Inflammatory macrophage treated with lipopolysaccharide for 1 hour (primary cell): ENCODE measurements around the gene STAT1.
"Not testable (repeated sequence)": the region's sequence is repeated elsewhere in the genome, so short reads cannot be mapped to it uniquely, and the experiment has no call there.

Experiments used
- DNase-seq, 2 donors: peaks; one replicate each; pipeline ENCODE4 v3.0.0-alpha.2; 2020 to 2022

Gene STAT1

GRCh38 chr2:191006297-191006696 lies 7.7 kb downstream of the STAT1 start:
- DNase-seq, result no peak

- no peak for DNase-seq
These were observed 10.3 kb downstream of the STAT1 start for GRCh38 chr2:191003405-191004309.

DNA sequence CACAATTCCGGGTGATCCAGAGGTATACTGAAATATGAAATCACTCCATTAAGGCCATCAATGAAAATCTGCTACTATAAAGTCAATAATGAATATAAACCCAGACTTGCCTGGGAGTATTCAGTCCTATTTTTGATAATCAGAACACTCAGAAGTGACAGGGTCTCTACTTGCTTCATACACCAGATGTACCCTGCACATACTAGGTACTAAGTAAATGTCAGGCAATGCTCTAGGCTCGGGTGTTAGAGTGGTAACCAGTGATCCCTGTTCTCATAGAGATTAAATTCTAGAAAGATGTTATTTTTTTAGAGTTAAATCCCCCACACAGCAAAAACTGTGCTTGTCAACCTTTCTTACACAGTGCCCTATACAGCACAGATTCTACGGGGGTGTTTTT lies 12.3 kb downstream of the STAT1 start:
- no peak for DNase-seq

DNA sequence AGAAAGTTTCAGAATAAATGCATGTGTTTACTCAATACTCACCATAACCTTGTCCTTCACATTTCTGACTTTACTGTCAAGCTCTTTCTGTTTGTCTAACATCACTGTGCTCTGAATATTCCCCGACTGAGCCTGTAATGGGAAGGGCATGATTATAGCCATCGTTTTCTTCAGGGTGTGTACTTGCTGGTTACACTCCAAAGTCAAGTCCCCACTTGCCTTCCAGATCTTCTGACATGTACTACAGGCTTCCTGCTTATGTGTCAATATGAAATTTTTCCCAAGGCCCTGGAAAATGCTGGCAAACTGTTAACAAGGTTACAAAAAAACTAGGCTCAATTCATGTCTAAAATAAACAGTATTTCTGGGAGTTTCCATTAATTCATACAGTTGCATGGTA lies 12.9 kb downstream of the STAT1 start:
- DNase-seq, result no peak

GRCh38 chr2:190999949-191000665 lies 13.9 kb downstream of the STAT1 start:
- DNase-seq, result no peak

- no peak for DNase-seq
These were observed 14.9 kb downstream of the STAT1 start for GRCh38 chr2:190999058-190999457.

DNA sequence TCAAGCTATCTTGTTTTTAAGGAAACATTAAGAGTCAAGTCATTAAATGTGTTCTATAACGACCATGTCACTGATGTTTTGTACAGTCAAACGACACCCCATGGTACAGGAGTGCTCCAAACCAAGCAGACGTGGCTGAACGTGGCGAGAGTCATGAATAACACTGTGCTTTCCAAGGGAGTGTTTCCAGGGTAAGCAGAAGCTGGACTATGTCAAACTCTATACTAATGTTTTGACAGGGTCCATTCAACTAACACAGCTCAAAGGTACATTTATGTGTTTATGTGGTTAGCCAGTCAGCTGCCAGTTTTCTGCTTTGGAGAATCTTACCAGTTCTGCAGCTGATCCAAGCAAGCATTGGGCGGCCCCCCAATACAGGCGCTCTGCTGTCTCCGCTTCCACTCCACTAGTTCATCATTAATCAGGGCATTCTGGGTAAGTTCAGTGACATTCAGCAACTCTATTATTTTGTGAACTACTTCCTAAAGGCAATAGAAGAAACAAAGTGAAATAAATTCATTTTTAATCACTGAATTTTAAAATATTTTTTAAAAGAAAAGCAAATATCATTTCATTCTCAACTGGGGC lies 16.4 kb downstream of the STAT1 start:
- DNase-seq, result no peak

DNA sequence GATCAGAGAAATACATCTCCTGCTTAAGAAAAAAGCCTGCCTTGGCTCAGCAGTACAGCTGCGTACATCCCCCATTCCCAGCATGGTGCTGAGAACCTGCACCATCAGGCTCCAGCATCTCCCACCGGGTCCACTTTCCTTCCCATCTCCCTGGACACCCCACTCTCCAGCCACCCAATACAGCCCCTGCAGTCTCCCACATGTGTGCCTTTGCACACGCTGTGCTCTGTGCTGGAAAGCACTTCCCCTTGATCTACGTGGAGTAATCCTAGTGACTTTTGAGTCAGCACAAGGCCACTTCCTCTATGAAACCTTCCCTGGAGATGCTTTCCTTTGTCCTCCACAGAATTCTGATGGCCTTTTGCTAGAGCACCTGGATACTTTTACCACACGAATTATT lies 17.0 kb downstream of the STAT1 start:
- DNase-seq, result peak; percentile 76 to 80

DNA sequence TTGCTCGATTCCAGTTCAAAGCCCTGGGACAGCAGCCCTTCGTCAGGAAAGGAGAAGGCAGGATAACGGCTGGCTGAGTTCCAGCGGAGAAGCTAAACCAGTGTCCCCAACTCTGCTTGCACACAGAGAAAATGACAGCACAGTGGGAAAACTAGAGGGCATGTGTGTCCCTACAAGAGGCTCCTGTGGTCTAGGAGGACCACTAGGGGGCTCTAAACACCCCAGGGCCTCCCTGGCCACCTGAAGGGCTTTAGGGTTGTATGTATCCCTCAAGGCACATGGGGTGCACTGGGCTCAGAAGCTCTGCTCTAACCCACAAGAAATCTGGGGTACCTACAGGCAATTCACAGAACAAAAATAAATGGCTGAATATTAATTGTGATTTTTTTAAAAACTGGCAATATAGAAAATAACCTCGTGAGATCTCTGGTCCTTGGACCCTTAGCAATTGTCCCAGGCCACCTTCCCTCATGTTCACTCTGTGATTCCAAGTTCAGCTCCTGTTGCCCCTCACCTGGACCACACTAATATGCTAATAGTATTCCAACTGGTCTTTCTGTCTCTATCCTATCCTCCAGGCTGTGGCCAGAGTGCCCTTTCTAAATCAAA lies 17.5 kb downstream of the STAT1 start:
- no peak for DNase-seq

- DNase-seq, result not testable (repeated sequence)
These were observed 18.7 kb downstream of the STAT1 start for GRCh38 chr2:190995315-190995714.

DNA sequence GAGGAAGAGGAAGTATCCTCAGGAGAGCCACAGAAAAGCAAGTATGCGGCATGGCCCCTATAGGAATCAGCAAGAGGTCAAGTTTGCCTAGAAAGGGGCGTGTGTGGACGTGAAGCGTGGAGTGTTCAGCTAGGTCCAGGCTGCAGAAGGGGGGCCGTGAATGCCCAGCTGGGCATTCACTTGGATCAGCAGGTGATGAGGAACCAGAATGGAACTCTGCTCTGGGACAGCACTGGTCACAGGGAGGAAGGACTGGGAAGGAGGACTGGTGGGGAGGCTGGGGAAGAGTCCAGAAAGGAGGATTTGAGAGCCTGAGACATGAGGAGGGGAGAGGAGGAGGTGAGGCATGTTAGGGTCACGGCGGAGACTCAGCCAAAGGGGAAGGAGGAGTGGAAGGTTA lies 19.8 kb downstream of the STAT1 start:
- DNase-seq, result no peak

- no peak for DNase-seq
These were observed 20.7 kb downstream of the STAT1 start for GRCh38 chr2:190993292-190993643.

DNA sequence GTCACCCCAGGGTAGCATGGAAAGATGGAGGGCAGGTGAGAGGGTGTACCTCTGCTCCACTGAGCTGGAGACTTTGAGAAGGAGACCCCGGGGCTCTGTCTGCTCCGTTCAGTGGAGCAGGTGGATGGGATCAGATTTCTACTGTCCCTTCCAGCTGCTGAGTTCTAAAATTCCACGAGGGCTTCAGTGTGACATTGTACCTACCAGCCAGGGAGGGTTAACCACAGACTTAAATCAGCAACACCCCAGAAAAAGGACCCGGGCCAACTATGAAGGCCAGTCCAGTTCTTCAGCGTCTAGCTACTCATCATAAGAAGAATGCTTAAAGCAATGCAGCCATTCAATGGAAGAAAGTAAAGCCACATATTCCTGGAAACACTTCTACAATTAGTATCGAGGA lies 23.8 kb downstream of the STAT1 start:
- no peak for DNase-seq

GRCh38 chr2:190988910-190989309 lies 25.1 kb downstream of the STAT1 start:
- no peak for DNase-seq

GRCh38 chr2:190987938-190988337 lies 26.0 kb downstream of the STAT1 start:
- no peak for DNase-seq

DNA sequence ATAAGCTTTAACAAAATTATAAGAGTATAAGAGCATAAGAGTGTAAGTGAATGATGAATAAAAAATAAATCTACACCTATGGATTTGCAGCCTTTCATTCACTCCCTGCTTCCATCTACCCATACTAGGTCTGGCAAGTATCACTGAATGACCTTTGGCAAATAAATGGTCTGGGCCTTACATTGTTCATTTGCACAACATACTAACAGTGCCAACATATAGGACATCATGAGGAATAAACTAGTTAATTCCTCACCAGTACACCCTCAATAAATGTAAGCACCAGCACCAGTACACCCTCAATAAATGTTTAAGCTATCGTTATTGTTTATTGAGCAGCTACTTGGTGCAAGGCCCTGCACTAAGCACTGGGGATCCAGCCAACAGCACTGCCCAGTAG lies 26.9 kb downstream of the STAT1 start:
- no peak for DNase-seq

DNA sequence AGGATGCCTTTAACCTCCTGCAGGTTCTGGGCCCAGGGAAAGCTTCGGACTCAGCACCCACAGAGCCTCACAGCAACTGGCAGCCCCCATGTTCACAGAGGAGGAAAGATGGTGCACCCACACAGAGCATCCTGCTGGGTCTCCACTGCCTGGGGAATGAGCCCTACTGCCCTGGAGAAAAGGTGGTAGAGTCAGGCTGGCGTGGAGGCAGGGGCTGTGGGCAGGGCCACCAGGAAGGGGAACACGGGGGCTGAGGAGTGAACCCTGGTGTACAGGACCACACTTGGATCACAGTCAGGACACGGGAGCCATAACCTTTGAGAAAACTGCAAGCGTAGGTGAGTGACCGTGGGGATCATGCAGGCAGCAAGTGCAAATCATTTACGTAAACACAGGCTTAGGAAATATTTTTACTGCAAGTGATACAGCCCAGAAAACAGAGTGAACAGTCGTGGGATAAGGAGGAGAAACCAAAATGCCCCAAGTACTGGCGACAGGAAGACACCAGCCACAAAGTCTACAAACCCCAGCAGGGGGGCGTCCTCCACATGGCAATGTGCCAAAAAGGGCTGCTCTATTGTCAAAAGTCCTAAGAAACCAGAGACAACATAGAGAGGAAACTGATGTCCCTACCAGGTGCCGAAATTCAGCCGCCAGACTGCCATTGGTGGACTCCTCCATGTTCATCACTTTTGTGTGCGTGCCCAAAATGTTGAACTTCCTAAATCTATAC lies 27.6 kb downstream of the STAT1 start:
- DNase-seq, result no peak

GRCh38 chr2:190984595-190984994 lies 29.4 kb downstream of the STAT1 start:
- DNase-seq, result no peak

DNA sequence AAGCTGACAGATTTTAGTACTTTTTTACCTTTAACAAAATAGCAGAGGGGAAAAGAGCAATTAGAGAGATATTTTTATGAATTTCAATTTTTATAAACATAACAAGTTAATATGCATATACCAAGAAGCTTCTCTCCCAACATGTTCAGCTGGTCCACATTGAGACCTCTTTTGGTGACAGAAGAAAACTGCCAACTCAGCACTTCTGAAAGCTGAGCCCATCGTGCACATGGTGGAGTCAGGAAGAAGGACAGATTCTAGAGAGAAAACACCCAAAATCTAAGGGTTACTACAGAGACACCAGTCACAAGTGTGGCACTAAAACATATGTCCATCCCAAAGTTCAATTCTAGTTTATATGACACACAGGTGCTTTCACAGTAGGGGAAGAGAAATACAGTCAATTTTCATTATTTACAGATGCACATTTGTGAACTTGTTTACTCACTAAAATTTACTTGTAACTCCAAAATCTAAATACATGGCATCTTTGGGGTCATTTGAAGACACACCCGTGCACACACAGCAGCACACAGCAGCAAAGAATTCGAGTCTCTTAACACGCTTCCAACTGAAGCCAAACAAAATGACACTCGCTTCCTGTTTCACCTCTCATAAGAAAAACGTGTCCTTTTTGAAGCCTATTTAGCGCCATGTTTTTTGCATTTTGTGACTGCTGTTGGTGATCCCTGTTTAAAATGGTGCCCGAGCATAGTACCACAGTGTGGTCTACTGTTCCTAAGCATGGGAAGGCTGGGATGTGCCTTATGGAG lies 31.5 kb downstream of the STAT1 start:
- DNase-seq, result no peak

DNA sequence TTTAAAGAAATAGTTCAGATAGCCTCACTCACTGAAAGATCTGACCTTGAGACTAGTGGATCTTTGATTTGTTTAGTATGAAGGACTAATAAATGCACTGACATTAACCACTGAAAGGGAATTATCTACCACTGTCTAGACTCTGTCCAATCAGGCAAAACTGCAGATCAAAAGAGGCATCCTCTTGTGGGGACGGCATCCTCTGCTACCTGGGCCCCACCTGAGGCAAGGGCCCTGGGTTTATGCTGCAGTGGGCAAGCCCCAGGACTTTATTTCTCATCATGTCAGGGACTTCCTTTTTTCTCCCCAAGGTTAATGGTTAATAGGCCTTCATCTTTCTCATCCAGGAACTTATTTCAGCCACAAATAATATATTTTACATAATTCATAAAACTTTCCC lies 32.2 kb downstream of the STAT1 start:
- no peak for DNase-seq

GRCh38 chr2:190981333-190981732 lies 32.6 kb downstream of the STAT1 start:
- no peak for DNase-seq

GRCh38 chr2:190980630-190981209 lies 33.3 kb downstream of the STAT1 start:
- DNase-seq, result no peak
